SK-N-SH (cell line): ENCODE results near the gene ERN1. TPM values are rescaled to one million over a fixed set of nuclear protein-coding genes. Genes with fewer than 3 reads are reported as not detected.
A peak's percentile ranks its signal among the peaks of the same experiment; 100 is the strongest.

Experiments used
- CTCF ChIA-PET: fragments of 300-600, 350-600 bp; formaldehyde crosslinking; extraction: SDS; loops from one replicate; lab custom pipeline; 2021; lab: Yijun Ruan, JAX
- POLR2A ChIA-PET: fragments of 350-600 bp; sonication (Branson Sonifier 250); formaldehyde crosslinking; extraction: SDS; loops from one replicate; lab custom pipeline; 2020; ENCODE audit warnings: antibody characterized with exemption, inconsistent platforms; lab: Yijun Ruan, JAX
- DNase-seq: peaks from one replicate; pipeline ENCODE4 v3.0.0; 2012
- H2AFZ ChIP-seq: fragments of 200-600 bp; sonication (generic); 2 replicates; pipeline ENCODE4 v1.8.1; 2016; ENCODE audit warnings: antibody characterized with exemption, mild to moderate bottlenecking, low read depth
- H3F3A ChIP-seq: fragments of 200-600 bp; sonication (generic); replicated peaks from 2 replicates; pipeline ENCODE3; 2016; ENCODE audit warnings: antibody characterized with exemption, mild to moderate bottlenecking; ENCODE audit not compliant: insufficient read depth
- H3K27ac ChIP-seq, 2 experiments: fragments of 200-500 bp in 1 of 2; fragments of 200-600 bp in 1 of 2; sonication (Bioruptor generic) in 1 of 2; sonication (generic), shearing (Covaris generic) in 1 of 2; 2 replicates each; pipeline versions ENCODE4 v1.5.1 to v1.6.1; 2014 to 2016; ENCODE audit warnings: low read depth in 2 of 2, inconsistent platforms in 1 of 2, low read length in 1 of 2, mild to moderate bottlenecking in 1 of 2, mixed read lengths in 1 of 2
- H3K27me3 ChIP-seq: fragments of 200-600 bp; sonication (generic), shearing (Covaris generic); 2 replicates; pipeline ENCODE4 v1.6.1; 2016; ENCODE audit warnings: mixed run types; ENCODE audit not compliant: insufficient read depth
- H3K36me3 ChIP-seq, 2 experiments: fragments of 200-500 bp in 1 of 2; fragments of 200-600 bp in 1 of 2; sonication (Bioruptor generic) in 1 of 2; sonication (generic) in 1 of 2; replicated peaks in 1 of 2; 2 replicates each; pipeline versions ENCODE3 to v1.5.1; 2014 to 2016; ENCODE audit warnings: low read length in 1 of 2, mild to moderate bottlenecking in 1 of 2; ENCODE audit not compliant: insufficient read depth in 2 of 2, control insufficient read depth in 1 of 2
- H3K4me1 ChIP-seq, 2 experiments: fragments of 200-500 bp in 1 of 2; fragments of 200-600 bp in 1 of 2; sonication (Bioruptor generic) in 1 of 2; sonication (generic), shearing (Covaris generic) in 1 of 2; 2 replicates each; pipeline versions ENCODE4 v1.5.1 to v1.6.1; 2014 to 2016; ENCODE audit warnings: low read depth in 1 of 2, low read length in 1 of 2, mixed run types in 1 of 2; ENCODE audit not compliant: insufficient read depth in 2 of 2, control insufficient read depth in 1 of 2
- H3K4me2 ChIP-seq: fragments of 200-600 bp; sonication (generic), shearing (Covaris generic); 2 replicates; pipeline ENCODE4 v1.6.1; 2017; ENCODE audit warnings: mixed run types
- H3K4me3 ChIP-seq, 2 experiments: fragments of 200-500 bp in 1 of 2; fragments of 200-600 bp in 1 of 2; sonication (Bioruptor generic) in 1 of 2; sonication (generic), shearing (Covaris generic) in 1 of 2; 2 replicates each; pipeline versions ENCODE4 v1.5.1 to v1.8.1; 2014 to 2016; ENCODE audit warnings: low read depth in 2 of 2, inconsistent platforms in 1 of 2, low read length in 1 of 2, mild to moderate bottlenecking in 1 of 2, mixed read lengths in 1 of 2, moderate library complexity in 1 of 2
- H3K79me2 ChIP-seq: fragments of 200-600 bp; sonication (generic); 2 replicates; pipeline ENCODE4 v1.8.1; 2017; ENCODE audit warnings: mild to moderate bottlenecking; ENCODE audit not compliant: insufficient read depth
- H3K9ac ChIP-seq: fragments of 200-600 bp; sonication (generic); 2 replicates; pipeline ENCODE4 v1.6.1; 2017; ENCODE audit warnings: mixed run types
- H3K9me2 ChIP-seq: fragments of 200-600 bp; sonication (generic); 2 replicates; pipeline ENCODE4 v1.6.1; 2017; ENCODE audit warnings: mixed run types
- H3K9me3 ChIP-seq: fragments of 200-600 bp; sonication (generic); 2 replicates; pipeline ENCODE4 v1.6.1; 2017; ENCODE audit warnings: mixed run types, mild to moderate bottlenecking, moderate library complexity
- H4K20me1 ChIP-seq: fragments of 200-600 bp; sonication (generic); 2 replicates; pipeline ENCODE4 v1.6.1; 2017; ENCODE audit warnings: mild to moderate bottlenecking, mixed run types; ENCODE audit not compliant: insufficient read depth
- CHD2 ChIP-seq: fragments of 150-350 bp; IDR thresholded peaks from 2 replicates; pipeline ENCODE4 v1.6.1; 2018; ENCODE audit warnings: low read length; ENCODE audit not compliant: partially characterized antibody
- FOXM1 ChIP-seq: IDR thresholded peaks from 2 replicates; pipeline ENCODE4 v1.4.0; 2012; ENCODE audit warnings: low read depth, mild to moderate bottlenecking
- PBX3 ChIP-seq: IDR thresholded peaks from 2 replicates; pipeline ENCODE4; 2012
- RAD21 ChIP-seq: IDR thresholded peaks from 2 replicates; pipeline ENCODE4 v1.6.1; 2012; ENCODE audit warnings: mild to moderate bottlenecking, low read length
- RFX5 ChIP-seq: IDR thresholded peaks from 2 replicates; pipeline ENCODE4 v1.6.1; 2012; ENCODE audit warnings: mild to moderate bottlenecking, improper control_type of control experiment, low read length
- SMC3 ChIP-seq: IDR thresholded peaks from 2 replicates; pipeline ENCODE4 v1.6.1; 2012; ENCODE audit warnings: low read depth, low read length, improper control_type of control experiment
- TAF1 ChIP-seq: IDR thresholded peaks from 2 replicates; pipeline ENCODE4 v1.6.1; 2012; ENCODE audit warnings: low read depth, mild to moderate bottlenecking, low read length, moderate library complexity, borderline replicate concordance
- YY1 ChIP-seq: IDR thresholded peaks from 2 replicates; pipeline ENCODE4 v1.4.0; 2012; ENCODE audit warnings: low read depth, mild to moderate bottlenecking
- ZBTB33 ChIP-seq: IDR thresholded peaks from 2 replicates; pipeline ENCODE4 v1.4.0; 2012; ENCODE audit warnings: low read depth, borderline replicate concordance
- WGBS: methylation state at CpG from one replicate; pipeline ENCODE4 v1.1.6; 2017; ENCODE audit warnings: low lambda C conversion rate; 5-methylcytosine and 5-hydroxymethylcytosine counted together
- polyA plus RNA-seq, 3 experiments: library from polyadenylated mRNA; depleted of rRNA; stranded (reverse); fragments of >200 nt; gene quantifications; 2 replicates each; pipeline ENCODE4 v1.2.3, GENCODE V29; 2012
- TF ChIP-seq, protein P1 (sequence below): IDR thresholded peaks from 2 replicates; pipeline ENCODE4 v1.4.0; 2012; ENCODE audit warnings: low read depth, borderline replicate concordance
- TF ChIP-seq, protein P2 (sequence below): IDR thresholded peaks from 2 replicates; pipeline ENCODE4 v1.4.0; 2012; ENCODE audit warnings: low read depth

Gene ERN1
- polyA plus RNA-seq, 1 of the 3 experiments (the other 2 are of a cell fraction) = 7.3 TPM

DNA sequence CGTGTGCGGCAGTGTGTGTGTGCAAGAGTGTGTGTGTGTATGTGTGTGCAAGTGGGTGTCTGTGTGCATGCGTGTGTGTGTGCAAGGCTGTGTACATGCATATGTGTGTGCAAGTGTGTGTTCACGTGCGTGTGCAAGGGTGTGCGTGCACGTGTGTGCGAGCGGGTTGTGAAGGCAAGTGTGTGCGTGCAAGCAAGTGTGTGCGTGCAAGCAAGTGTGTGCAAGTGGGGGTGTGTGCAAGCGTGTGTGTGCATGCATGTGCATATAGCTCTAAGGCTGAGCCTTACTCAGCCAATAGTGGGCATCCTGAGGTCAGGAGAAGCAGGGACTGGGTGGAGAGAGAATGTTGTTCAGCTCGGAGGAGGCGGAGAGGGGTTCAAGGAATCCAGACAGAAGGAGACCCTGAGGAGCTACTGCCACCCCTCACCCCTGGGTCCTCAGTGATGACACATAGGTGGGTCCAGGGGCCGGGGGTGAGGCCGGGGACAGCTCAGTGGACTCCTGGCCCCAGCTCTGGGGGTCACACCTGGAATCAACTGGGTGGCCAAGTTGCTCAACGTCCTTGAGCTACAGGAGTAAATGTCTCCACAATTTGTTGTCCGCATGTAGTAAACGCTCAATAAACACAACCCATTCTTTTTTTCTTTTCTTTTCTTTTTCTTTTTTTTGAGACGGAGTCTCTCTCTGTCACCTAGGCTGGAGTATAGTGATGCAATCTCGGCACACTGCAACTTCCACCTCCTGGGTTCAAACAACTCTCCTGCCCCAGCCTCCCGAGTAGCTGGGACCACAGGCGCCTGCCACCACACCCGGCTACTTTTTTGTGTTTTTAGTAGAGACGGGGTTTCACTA, 130.0 kb downstream of the ERN1 start (continued):
- TF ChIP-seq, protein P1, sequence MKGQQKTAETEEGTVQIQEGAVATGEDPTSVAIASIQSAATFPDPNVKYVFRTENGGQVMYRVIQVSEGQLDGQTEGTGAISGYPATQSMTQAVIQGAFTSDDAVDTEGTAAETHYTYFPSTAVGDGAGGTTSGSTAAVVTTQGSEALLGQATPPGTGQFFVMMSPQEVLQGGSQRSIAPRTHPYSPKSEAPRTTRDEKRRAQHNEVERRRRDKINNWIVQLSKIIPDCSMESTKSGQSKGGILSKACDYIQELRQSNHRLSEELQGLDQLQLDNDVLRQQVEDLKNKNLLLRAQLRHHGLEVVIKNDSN = no peak
- TF ChIP-seq ZBTB33 = no peak

GRCh38 chr17:63998721-63999679, 130.9 kb downstream of the ERN1 start:
- no peaks in the 10 kb centered on the region for H3K36me3 ChIP-seq
- TF ChIP-seq, protein P1 = no peak
- no peak for TF ChIP-seq TAF1
- no peak for TF ChIP-seq CHD2
- TF ChIP-seq RAD21 = no peak
- TF ChIP-seq RFX5 = no peak
- no peak for TF ChIP-seq YY1
- no peak for TF ChIP-seq FOXM1
- TF ChIP-seq SMC3 = no peak
- TF ChIP-seq, protein P2, sequence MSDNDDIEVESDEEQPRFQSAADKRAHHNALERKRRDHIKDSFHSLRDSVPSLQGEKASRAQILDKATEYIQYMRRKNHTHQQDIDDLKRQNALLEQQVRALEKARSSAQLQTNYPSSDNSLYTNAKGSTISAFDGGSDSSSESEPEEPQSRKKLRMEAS = no peak
- no peak for TF ChIP-seq PBX3

More at GRCh38 chr17:63998721-63999679, 130.9 kb downstream of the ERN1 start:
- Histone ChIP-seq H3K27me3 (peaks cover 23% of the 10 kb centered on the region; the same call in 1 of the 2 replicates), H3K4me3 (peak overlapping the region; percentile 71 to 94), H3K4me1 (peaks cover 0 to 13% of the 10 kb centered on the region in 2 experiments; a peak in 2 of 4 replicates), H3K27ac (no peak overlapping the region), H2AFZ (peak overlapping the region; percentile 93; the same call in 1 of the 2 replicates), H3K9ac (peak overlapping the region; percentile 68; the same call in 1 of the 2 replicates), H3K9me2 (no peaks in the 10 kb centered on the region), H3F3A (no peaks in the 10 kb centered on the region), H4K20me1 (no peaks in the 10 kb centered on the region), H3K9me3 (no peaks in the 10 kb centered on the region), H3K4me2 (peak overlapping the region; percentile 98), H3K79me2 (no peaks in the 10 kb centered on the region)
- POLR2A ChIA-PET = no interaction called here
- peak; percentile 65 for DNase-seq
- 48% methylated on average over 24 of the region's 33 CpGs for WGBS
- CTCF ChIA-PET = interaction anchor here (0.6 to 9.5 kb wide), 12 partner anchors 10 to 420 kb away, joined by 3 to 61 read pairs (median 4); partner anchors contain the start of gene GH1
